ENCODE measurements around the gene OR4C45.
A peak's percentile ranks its signal among the peaks of the same experiment; 100 is the strongest.
"Not testable (repeated sequence)": the region's sequence is repeated elsewhere in the genome, so short reads cannot be mapped to it uniquely, and the experiment has no call there.

The OR4C45 gene

GRCh38 chr11:50078001-50078400, 45.3 kb downstream of the OR4C45 start:
- no peak for DNase-seq (ENCODE audit: low read depth)
- H3K4me3 ChIP-seq (ENCODE audit: low read length): no peak overlapping the region
- no peak for TF ChIP-seq CTCF (IDR thresholded peaks at IDR 0.05; ENCODE audit: insufficient read depth, low read depth, low read length, missing control alignments)

DNA sequence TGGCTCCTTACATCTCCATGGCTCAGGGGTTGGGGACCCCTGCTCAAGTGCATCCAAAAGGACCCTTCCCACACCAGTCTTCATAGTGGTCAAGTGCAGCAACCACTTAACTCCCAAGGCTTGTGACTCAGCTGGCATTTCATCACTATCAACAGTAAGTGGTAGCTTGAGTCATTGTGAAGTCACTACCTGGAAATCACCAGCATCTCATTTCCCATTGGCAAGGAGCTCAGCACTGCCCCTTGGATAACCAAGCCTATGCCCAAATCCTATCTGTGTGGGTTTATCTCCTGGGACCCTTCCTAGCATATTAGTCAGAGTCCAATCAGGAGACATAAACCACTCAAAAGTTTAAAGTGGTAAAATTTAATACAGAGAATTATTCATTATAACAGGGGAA, 46.3 kb downstream of the OR4C45 start:
- DNase-seq (ENCODE audit: low read depth): peak; percentile 76
- H3K4me3 ChIP-seq (ENCODE audit: low read length): not testable (repeated sequence)

DNA sequence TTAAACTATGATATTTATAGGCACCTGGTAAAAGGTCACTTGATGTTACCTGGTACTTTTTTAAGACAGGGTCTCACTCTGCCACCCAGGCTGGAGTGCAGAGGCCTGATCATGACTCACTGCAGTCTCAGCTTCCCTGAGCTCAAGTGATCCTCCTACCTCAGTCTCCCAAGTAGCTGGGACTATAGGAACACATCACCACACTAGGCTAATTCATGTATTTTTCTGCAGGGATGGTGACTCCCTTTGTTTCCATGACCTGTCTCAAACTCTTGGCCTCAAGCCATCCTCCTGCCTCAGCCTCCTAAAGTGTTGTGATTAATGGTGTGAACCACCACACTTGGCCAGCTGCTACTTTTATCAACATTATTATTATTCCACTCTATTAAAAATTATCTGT, 47.6 kb downstream of the OR4C45 start:
- no peak overlapping the region for H3K4me3 ChIP-seq (ENCODE audit: low read length)
- no peak for DNase-seq (ENCODE audit: low read depth)
- TF ChIP-seq CTCF (IDR thresholded peaks at IDR 0.05; ENCODE audit: insufficient read depth, low read depth, low read length, missing control alignments): no peak
